HepG2 (cell line): ENCODE measurements around the gene RAD21L1. TPM values are rescaled to one million over a fixed set of nuclear protein-coding genes. Genes with fewer than 3 reads are reported as not detected.

ENCODE experiments used
- GATA4 ChIP-seq: sonication (generic); IDR thresholded peaks from 2 replicates; pipeline ENCODE4 v1.6.1; 2016; ENCODE audit warnings: antibody characterized with exemption, low read depth, borderline replicate concordance
- NFRKB ChIP-seq: fragments of 450-650 bp; IDR thresholded peaks from 2 replicates; pipeline ENCODE4 v1.6.1; 2017
- PTBP1 ChIP-seq: fragments of 200-400 bp; formaldehyde crosslinking; IDR thresholded peaks from 2 replicates; pipeline ENCODE4 v1.6.1; 2018; ENCODE audit warnings: low read length, low read depth; ENCODE audit not compliant: poor library complexity, severe bottlenecking
- ZNF275 ChIP-seq: sonication (generic); formaldehyde crosslinking; IDR thresholded peaks from 2 replicates; pipeline ENCODE4 v1.8.0; 2022; ENCODE audit warnings: missing genetic modification reagents, mild to moderate bottlenecking, inconsistent platforms, borderline replicate concordance
- ZNF598 ChIP-seq: sonication (generic); formaldehyde crosslinking; IDR thresholded peaks from 2 replicates; pipeline ENCODE4 v1.5.1; 2020; ENCODE audit warnings: mild to moderate bottlenecking, missing genetic modification reagents, borderline replicate concordance
- ZNF816 ChIP-seq: sonication (generic); formaldehyde crosslinking; IDR thresholded peaks from 2 replicates; pipeline ENCODE4 v1.8.0; 2022; ENCODE audit warnings: missing genetic modification reagents, mild to moderate bottlenecking, borderline replicate concordance
- polyA plus RNA-seq, 8 experiments: library from polyadenylated mRNA; depleted of rRNA in 3 of 8; stranded (reverse) in 7 of 8; unstranded in 1 of 8; fragments of >200 nt; fragmentation: Illumina TruSeq in 4 of 8; extraction: Trizol in 4 of 8; gene quantifications; 2 replicates each; pipeline versions ENCODE4 v1.2.1 to v1.2.3, GENCODE V29; 2011 to 2016; ENCODE audit warnings: low read depth in 4 of 8, missing spikeins in 1 of 8, mixed read lengths in 1 of 8; ENCODE audit not compliant: insufficient read depth in 1 of 8
- total RNA-seq, 5 experiments: library from RNA; depleted of rRNA; stranded (reverse); fragments of >200 nt; fragmentation: Illumina TruSeq; extraction: Trizol; gene quantifications; 2 replicates each; pipeline ENCODE4 v1.2.3, GENCODE V29; 2016; ENCODE audit warnings: low read depth in 1 of 5
- TF ChIP-seq, protein P1 (sequence below): sonication (generic); formaldehyde crosslinking; IDR thresholded peaks from 2 replicates; pipeline ENCODE4 v1.5.0; 2020; ENCODE audit warnings: missing genetic modification reagents
- TF ChIP-seq, protein P2 (sequence below): sonication (generic); formaldehyde crosslinking; IDR thresholded peaks from 2 replicates; pipeline ENCODE4 v1.4.0; 2020; ENCODE audit warnings: low read depth, mild to moderate bottlenecking, missing genetic modification reagents

Gene RAD21L1
- total and polyA plus RNA-seq, 2 of the 13 experiments (the other 11 are each of a cell fraction or from before 2014, with no cell fraction given): not detected

DNA sequence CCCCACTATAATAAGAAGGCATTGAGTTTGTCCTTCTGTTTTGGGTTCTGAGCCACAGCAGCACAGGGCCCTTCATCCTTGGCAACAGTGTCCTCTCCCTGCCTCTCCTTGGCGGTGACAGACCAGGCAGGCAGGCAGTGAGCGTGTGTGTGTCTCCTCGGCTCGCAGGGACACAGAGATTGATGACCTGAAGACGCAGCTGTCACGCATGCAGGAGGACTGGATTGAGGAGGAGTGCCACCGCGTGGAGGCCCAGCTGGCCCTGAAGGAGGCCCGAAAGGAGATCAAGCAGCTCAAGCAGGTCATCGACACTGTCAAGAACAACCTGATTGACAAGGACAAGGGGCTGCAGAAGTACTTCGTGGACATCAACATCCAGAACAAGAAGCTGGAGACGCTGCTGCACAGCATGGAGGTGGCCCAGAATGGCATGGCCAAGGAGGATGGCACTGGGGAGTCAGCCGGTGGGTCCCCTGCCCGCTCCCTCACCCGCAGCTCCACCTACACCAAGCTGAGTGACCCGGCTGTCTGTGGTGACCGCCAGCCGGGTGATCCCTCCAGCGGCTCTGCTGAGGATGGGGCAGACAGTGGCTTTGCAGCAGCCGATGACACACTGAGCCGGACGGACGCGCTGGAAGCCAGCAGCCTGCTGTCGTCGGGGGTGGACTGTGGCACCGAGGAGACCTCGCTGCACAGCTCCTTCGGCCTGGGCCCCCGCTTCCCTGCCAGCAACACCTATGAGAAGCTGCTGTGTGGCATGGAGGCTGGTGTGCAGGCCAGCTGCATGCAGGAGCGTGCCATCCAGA is 79.1 kb downstream of the RAD21L1 start (continued):
- TF ChIP-seq ZNF275 (CRISPR knock-in tag): no peak
- no peak for TF ChIP-seq PTBP1
- no peak for TF ChIP-seq ZNF816 (CRISPR knock-in tag)
- TF ChIP-seq NFRKB: no peak
- no peak for TF ChIP-seq ZNF598
- TF ChIP-seq, protein P1, sequence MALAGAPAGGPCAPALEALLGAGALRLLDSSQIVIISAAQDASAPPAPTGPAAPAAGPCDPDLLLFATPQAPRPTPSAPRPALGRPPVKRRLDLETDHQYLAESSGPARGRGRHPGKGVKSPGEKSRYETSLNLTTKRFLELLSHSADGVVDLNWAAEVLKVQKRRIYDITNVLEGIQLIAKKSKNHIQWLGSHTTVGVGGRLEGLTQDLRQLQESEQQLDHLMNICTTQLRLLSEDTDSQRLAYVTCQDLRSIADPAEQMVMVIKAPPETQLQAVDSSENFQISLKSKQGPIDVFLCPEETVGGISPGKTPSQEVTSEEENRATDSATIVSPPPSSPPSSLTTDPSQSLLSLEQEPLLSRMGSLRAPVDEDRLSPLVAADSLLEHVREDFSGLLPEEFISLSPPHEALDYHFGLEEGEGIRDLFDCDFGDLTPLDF: no peak
- TF ChIP-seq GATA4: no peak
- TF ChIP-seq, protein P2, sequence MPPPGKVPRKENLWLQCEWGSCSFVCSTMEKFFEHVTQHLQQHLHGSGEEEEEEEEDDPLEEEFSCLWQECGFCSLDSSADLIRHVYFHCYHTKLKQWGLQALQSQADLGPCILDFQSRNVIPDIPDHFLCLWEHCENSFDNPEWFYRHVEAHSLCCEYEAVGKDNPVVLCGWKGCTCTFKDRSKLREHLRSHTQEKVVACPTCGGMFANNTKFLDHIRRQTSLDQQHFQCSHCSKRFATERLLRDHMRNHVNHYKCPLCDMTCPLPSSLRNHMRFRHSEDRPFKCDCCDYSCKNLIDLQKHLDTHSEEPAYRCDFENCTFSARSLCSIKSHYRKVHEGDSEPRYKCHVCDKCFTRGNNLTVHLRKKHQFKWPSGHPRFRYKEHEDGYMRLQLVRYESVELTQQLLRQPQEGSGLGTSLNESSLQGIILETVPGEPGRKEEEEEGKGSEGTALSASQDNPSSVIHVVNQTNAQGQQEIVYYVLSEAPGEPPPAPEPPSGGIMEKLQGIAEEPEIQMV (CRISPR knock-in tag): no peak

Other genes with a start within 250 kb of the RAD21L1 start
- not detected in 2 replicates for gene RSPO4, start 223.7 kb upstream of the RAD21L1 start, total RNA-seq (2016; rRNA removed; fragmentation: Illumina TruSeq; extraction: Trizol)
- not detected in 2 replicates for gene RSPO4, start 223.7 kb upstream of the RAD21L1 start, polyA plus RNA-seq (2011; rRNA removed)
- 86.0 and 113 TPM in 2 replicates for gene PSMF1, start 107.4 kb upstream of the RAD21L1 start, total RNA-seq (2016; rRNA removed; fragmentation: Illumina TruSeq; extraction: Trizol)
- 82.5 and 90.6 TPM in 2 replicates for gene PSMF1, start 107.4 kb upstream of the RAD21L1 start, polyA plus RNA-seq (2011; rRNA removed)
- gene TMEM74B, start 41.1 kb upstream of the RAD21L1 start, total RNA-seq (2016; rRNA removed; fragmentation: Illumina TruSeq; extraction: Trizol): 2.9 and 4.7 TPM in 2 replicates
- 18.4 and 25.0 TPM in 2 replicates for gene TMEM74B, start 41.1 kb upstream of the RAD21L1 start, polyA plus RNA-seq (2011; rRNA removed)
- 0.20 TPM in 2 replicates for gene C20orf202, start 22.6 kb upstream of the RAD21L1 start, total RNA-seq (2016; rRNA removed; fragmentation: Illumina TruSeq; extraction: Trizol)
- 0.91 and 1.2 TPM in 2 replicates for gene C20orf202, start 22.6 kb upstream of the RAD21L1 start, polyA plus RNA-seq (2011; rRNA removed)
- gene SNPH, start 40.2 kb downstream of the RAD21L1 start, total RNA-seq (2016; rRNA removed; fragmentation: Illumina TruSeq; extraction: Trizol): 0.09 TPM in 1 of 2 replicates, not detected in the other
- gene SNPH, start 40.2 kb downstream of the RAD21L1 start, polyA plus RNA-seq (2011; rRNA removed): not detected in 2 replicates
- 0.87 and 1.2 TPM in 2 replicates for gene SDCBP2, start 103.1 kb downstream of the RAD21L1 start, total RNA-seq (2016; rRNA removed; fragmentation: Illumina TruSeq; extraction: Trizol)
- gene SDCBP2, start 103.1 kb downstream of the RAD21L1 start, polyA plus RNA-seq (2011; rRNA removed): 2.4 and 2.9 TPM in 2 replicates
- gene FKBP1A, start 167.0 kb downstream of the RAD21L1 start, total RNA-seq (2016; rRNA removed; fragmentation: Illumina TruSeq; extraction: Trizol): 119 and 188 TPM in 2 replicates
- gene FKBP1A, start 167.0 kb downstream of the RAD21L1 start, polyA plus RNA-seq (2011; rRNA removed): 436 and 468 TPM in 2 replicates
- 62.7 and 74.0 TPM in 2 replicates for gene NSFL1C, start 240.8 kb downstream of the RAD21L1 start, total RNA-seq (2016; rRNA removed; fragmentation: Illumina TruSeq; extraction: Trizol)
- gene NSFL1C, start 240.8 kb downstream of the RAD21L1 start, polyA plus RNA-seq (2011; rRNA removed): 22.9 and 31.9 TPM in 2 replicates